Islet of Langerhans (tissue), 1 donor: ENCODE data around the gene PRKCH.

ENCODE experiments used
- FAIRE-seq: peaks from one replicate; lab custom pipeline; 2011; peaks lifted over from hg19 to GRCh38; lab: Jason Lieb, UNC

PRKCH gene

DNA sequence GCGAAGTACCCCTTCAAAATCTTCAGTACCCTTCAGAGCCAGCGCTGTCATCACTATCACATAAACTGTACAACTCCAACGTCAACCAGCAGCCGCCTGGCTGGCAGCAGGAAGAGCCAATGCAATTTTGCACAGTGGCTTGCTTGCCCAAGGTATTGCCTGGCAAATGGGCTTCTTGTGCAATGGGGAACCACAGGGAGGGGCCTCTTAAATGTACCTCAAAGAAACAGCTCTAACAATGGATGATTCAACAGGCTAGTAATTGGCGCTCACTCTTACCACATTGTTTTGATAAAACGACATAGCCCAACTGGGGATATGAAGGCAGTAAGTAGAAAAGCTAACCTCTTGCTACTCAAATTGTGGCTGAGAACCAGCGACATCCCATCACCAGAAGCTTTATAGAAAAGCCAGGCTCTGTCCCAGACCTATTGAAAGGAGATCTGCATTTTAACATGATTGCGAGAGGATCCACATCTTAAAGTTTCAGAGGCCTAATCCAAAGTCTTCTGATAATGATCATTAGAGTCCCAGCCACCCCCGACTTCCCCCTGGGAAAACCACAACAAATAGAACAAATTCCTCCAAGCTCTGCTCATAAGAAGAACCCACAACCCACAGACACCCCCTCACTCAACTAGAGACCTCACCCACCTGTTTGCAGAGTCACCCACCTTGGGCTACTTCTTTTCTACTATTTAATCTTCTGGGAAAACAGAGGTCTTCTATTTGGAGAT, 248.6 kb downstream of the PRKCH start:
- no peak for FAIRE-seq

DNA sequence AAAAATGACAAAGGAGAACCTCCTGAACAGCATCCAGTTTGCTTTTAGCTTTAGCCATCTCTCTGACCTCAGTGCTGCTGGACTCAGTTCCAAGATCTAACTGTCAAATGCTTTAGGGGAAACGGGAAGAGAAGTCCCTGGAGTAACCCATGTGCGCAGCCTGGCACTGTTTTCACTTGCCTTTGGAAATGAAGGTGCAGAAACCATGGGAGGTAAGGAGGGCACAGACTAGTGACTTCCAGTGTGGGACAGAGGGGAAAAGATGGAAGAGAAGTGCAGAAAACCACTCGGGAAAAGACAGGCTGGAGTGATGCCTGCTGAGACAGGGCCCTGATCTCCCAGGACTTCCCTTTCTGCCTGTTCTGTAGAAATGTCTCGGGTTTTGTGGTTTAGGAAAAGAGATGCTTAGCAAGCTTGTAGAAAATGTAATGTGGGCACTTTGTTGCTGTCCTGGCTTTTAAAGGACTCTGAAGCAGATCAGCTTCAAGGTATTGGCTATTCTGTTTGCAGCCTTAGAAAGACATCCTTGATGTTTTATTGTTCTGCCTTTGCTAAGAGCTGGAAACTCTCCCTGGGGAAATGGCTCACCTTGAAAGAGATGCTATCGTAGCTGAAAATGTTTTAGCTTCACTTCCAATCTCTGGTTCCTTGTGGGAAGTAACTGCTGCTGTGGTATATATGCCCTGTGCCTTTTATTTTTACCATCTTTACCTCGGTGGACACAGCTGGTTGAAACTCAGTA, 249.3 kb downstream of the PRKCH start:
- no peak for FAIRE-seq

DNA sequence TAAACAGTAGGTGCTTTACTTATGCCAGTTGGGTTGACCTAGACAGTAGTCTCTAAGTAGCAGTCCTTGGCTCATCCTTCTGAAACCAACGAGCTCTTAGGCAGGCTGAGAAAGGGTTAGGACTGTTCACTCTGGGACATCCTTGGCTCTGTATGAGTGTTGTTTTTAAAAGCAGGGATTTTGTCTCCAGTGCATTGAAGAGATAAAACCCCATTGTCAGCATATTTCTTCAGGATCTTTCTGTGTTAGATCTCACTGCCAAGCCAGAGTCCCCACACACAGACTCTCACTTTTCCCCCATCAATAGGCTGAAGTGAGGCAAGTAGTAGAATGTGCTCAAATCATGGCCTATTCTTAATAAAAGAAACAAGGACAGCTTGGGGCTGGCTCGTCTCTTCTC, 250.5 kb downstream of the PRKCH start:
- FAIRE-seq = no peak

DNA sequence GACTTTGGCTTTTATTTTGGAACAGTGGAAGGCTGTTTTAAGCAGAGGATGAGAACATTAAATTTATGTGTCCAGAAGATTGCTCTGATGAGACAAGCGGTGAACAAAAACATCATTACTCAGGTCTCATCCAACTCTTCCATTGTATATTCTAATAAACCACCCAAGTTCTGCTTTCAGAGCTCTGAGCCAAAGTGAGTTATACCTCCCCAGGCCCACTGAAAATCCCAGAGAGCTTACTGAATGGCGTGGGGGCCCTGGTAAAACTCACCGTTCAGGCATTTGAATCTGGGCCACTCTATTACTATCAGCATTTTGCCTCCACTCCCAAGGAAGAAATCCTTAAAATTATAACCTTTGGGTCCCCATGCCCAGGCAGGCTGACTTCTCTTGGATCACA, 251.9 kb downstream of the PRKCH start:
- FAIRE-seq = no peak

- FAIRE-seq = no peak
Measured at GRCh38 chr14:61573748-61574513, 252.6 kb downstream of the PRKCH start.

GRCh38 chr14:61574514-61574807, 253.1 kb downstream of the PRKCH start:
- no peak for FAIRE-seq

DNA sequence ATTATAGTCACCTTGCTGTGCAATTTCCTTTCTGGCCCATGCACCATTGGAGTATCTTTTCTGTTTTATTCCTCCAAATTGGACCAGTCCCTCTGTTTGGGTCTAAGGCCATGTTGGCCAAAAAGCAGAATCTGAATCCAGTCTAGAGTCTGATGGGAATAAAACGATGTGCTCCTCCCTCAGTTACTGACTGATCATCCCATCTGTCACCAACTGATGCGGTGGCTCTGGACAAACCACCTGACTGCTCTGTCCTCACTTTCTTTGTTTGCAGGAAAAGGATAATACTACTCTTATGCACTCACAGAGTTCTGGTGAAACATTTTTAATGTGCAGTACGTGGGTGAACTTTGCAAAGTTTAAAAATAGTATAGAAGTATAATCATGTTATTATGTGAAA, 253.7 kb downstream of the PRKCH start:
- no peak for FAIRE-seq

GRCh38 chr14:61575551-61576150, 254.3 kb downstream of the PRKCH start:
- no peak for FAIRE-seq

DNA sequence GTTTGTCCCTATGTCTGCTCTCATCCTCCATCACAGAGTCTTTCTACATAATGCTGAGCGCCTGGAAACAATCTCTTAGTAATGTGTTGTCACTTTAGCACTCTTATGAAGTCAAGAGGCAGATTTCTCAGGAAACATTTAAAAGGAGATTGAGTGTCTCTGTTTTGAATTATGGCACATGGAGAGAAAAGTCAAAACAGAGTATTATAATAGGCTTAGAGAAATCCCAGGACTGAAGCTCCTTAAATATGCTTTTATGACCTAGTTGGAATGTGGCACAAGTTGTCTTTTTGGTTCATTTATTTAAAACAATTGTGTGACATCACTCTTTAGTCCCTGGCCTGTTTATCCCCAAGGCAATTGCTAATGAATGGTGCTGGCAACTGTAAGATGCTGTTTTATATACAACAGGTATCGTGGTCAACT, 256.1 kb downstream of the PRKCH start:
- FAIRE-seq = no peak

- no peak for FAIRE-seq
Measured at GRCh38 chr14:61578745-61579144, 257.4 kb downstream of the PRKCH start.

DNA sequence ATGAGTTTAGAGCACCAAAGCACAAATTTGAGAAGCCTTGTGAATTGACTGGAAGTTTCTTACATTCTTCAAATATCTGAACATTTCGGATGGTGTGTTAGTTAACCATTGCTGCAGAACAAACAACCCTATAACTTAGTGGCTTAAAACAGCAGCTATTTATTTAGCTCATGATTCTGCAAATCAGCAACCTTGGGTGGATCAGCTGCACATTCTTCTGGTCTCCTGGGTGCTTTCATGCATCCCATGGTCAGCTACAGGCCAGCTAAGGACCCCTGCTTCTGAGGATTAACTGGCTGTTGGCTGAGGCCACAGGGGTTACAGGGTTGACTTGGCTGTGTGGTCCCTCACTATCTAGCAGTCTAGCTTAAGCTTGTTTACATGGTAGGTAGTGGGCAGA, 260.0 kb downstream of the PRKCH start:
- FAIRE-seq = no peak

- FAIRE-seq = no peak
Measured at GRCh38 chr14:61581955-61582615, 260.7 kb downstream of the PRKCH start.

- no peak for FAIRE-seq
Measured at GRCh38 chr14:61582815-61583214, 261.4 kb downstream of the PRKCH start.

- FAIRE-seq = no peak
Measured at GRCh38 chr14:61584331-61584741, 263.0 kb downstream of the PRKCH start.

GRCh38 chr14:61585598-61586543, 264.5 kb downstream of the PRKCH start:
- FAIRE-seq = no peak

- no peak for FAIRE-seq
Measured at GRCh38 chr14:61586544-61587055, 265.2 kb downstream of the PRKCH start.

GRCh38 chr14:61587081-61587713, 265.8 kb downstream of the PRKCH start:
- FAIRE-seq = no peak

- FAIRE-seq = no peak
Measured at GRCh38 chr14:61588419-61588901, 267.1 kb downstream of the PRKCH start.

GRCh38 chr14:61589691-61590581, 268.6 kb downstream of the PRKCH start:
- no peak for FAIRE-seq
